ENCODE measurements around the gene CRPPA.
"Not testable (repeated sequence)": the region's sequence is repeated elsewhere in the genome, so short reads cannot be mapped to it uniquely, and the experiment has no call there.

DNA sequence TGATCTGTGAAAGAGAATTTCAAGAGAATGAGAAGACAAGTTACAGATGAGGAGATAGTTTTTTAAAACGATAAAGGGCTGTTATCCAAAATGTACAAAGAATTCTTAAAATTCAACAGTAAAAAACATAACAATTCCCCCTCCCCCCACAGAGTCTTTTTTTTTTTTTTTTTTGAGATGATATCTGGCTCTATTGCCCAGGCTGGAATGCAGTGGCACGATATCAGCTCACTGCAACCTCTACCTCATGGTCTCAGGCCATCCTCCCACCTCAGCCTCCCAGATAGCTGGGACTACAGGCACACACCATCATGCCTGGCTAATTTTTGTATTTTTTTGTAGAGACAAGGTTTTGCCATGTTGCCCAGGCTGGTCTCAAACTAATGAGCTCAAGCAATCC lies 22.5 kb upstream of the CRPPA start:
- TF ChIP-seq, protein P1, sequence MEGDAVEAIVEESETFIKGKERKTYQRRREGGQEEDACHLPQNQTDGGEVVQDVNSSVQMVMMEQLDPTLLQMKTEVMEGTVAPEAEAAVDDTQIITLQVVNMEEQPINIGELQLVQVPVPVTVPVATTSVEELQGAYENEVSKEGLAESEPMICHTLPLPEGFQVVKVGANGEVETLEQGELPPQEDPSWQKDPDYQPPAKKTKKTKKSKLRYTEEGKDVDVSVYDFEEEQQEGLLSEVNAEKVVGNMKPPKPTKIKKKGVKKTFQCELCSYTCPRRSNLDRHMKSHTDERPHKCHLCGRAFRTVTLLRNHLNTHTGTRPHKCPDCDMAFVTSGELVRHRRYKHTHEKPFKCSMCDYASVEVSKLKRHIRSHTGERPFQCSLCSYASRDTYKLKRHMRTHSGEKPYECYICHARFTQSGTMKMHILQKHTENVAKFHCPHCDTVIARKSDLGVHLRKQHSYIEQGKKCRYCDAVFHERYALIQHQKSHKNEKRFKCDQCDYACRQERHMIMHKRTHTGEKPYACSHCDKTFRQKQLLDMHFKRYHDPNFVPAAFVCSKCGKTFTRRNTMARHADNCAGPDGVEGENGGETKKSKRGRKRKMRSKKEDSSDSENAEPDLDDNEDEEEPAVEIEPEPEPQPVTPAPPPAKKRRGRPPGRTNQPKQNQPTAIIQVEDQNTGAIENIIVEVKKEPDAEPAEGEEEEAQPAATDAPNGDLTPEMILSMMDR (IDR thresholded peaks at IDR 0.05 in 2 of 3, conservative IDR thresholded peaks at IDR 0.05 in 1 of 3; ENCODE audit: borderline replicate concordance in 1 of 3, insufficient read depth in 1 of 3, low read depth in 2 of 3, low read length in 2 of 3) = not testable (repeated sequence)
- TF ChIP-seq ELF1 (IDR thresholded peaks at IDR 0.05; ENCODE audit: borderline replicate concordance, low read depth); EZH2 (IDR thresholded peaks at IDR 0.05); POLR2AphosphoS5 (IDR thresholded peaks at IDR 0.05; ENCODE audit: low read depth, low read length); YY1 (IDR thresholded peaks at IDR 0.05; ENCODE audit: extremely low read depth, insufficient replicate concordance, low read depth, low read length); CEBPB (IDR thresholded peaks at IDR 0.05; ENCODE audit: low read depth); CBX3 (IDR thresholded peaks at IDR 0.05; ENCODE audit: low read depth); POLR2A (IDR thresholded peaks at IDR 0.05; ENCODE audit: borderline replicate concordance, extremely low read depth, insufficient read depth, insufficient read length); RAD21 (IDR thresholded peaks at IDR 0.05; ENCODE audit: low read depth): not testable (repeated sequence)
- TF ChIP-seq, protein P2, sequence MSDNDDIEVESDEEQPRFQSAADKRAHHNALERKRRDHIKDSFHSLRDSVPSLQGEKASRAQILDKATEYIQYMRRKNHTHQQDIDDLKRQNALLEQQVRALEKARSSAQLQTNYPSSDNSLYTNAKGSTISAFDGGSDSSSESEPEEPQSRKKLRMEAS (IDR thresholded peaks at IDR 0.05) = not testable (repeated sequence)
- TF ChIP-seq, protein P3, sequence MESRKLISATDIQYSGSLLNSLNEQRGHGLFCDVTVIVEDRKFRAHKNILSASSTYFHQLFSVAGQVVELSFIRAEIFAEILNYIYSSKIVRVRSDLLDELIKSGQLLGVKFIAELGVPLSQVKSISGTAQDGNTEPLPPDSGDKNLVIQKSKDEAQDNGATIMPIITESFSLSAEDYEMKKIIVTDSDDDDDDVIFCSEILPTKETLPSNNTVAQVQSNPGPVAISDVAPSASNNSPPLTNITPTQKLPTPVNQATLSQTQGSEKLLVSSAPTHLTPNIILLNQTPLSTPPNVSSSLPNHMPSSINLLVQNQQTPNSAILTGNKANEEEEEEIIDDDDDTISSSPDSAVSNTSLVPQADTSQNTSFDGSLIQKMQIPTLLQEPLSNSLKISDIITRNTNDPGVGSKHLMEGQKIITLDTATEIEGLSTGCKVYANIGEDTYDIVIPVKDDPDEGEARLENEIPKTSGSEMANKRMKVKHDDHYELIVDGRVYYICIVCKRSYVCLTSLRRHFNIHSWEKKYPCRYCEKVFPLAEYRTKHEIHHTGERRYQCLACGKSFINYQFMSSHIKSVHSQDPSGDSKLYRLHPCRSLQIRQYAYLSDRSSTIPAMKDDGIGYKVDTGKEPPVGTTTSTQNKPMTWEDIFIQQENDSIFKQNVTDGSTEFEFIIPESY (IDR thresholded peaks at IDR 0.05; ENCODE audit: extremely low read depth, insufficient replicate concordance, low read length) = not testable (repeated sequence)
- TF ChIP-seq, protein P4, sequence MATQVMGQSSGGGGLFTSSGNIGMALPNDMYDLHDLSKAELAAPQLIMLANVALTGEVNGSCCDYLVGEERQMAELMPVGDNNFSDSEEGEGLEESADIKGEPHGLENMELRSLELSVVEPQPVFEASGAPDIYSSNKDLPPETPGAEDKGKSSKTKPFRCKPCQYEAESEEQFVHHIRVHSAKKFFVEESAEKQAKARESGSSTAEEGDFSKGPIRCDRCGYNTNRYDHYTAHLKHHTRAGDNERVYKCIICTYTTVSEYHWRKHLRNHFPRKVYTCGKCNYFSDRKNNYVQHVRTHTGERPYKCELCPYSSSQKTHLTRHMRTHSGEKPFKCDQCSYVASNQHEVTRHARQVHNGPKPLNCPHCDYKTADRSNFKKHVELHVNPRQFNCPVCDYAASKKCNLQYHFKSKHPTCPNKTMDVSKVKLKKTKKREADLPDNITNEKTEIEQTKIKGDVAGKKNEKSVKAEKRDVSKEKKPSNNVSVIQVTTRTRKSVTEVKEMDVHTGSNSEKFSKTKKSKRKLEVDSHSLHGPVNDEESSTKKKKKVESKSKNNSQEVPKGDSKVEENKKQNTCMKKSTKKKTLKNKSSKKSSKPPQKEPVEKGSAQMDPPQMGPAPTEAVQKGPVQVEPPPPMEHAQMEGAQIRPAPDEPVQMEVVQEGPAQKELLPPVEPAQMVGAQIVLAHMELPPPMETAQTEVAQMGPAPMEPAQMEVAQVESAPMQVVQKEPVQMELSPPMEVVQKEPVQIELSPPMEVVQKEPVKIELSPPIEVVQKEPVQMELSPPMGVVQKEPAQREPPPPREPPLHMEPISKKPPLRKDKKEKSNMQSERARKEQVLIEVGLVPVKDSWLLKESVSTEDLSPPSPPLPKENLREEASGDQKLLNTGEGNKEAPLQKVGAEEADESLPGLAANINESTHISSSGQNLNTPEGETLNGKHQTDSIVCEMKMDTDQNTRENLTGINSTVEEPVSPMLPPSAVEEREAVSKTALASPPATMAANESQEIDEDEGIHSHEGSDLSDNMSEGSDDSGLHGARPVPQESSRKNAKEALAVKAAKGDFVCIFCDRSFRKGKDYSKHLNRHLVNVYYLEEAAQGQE (IDR thresholded peaks at IDR 0.05; ENCODE audit: low read depth) = not testable (repeated sequence)

Data from HCT116 (cell line).